IMR-90 (cell line): ENCODE measurements around the gene RALGPS1. TPM values are rescaled to one million over a fixed set of nuclear protein-coding genes. Genes with fewer than 3 reads are reported as not detected.

Experiments used
- ATAC-seq: fragments of 200-7000 bp; cut with Tn5 transposase; 2 replicates; pipeline ENCODE4 v1.9.1; 2020; ENCODE audit warnings: low read depth, mild to moderate bottlenecking, moderate library complexity
- BruUV-seq: library from RNA; stranded (reverse); fragments of 400-500 nt; replicated peaks from 2 replicates; lab custom pipeline; 2021; lab: Mats Ljungman, UMichigan
- CTCF ChIA-PET: fragments of 300-600 bp; formaldehyde crosslinking; extraction: SDS; loops from one replicate; lab custom pipeline; 2021; ENCODE audit warnings: antibody characterized with exemption; lab: Yijun Ruan, JAX
- POLR2A ChIA-PET: fragments of 300-600 bp; sonication (Branson Sonifier 250); formaldehyde crosslinking; loops from one replicate; lab custom pipeline; 2022; ENCODE audit warnings: antibody characterized with exemption; ENCODE audit not compliant: unreplicated experiment; lab: Charles Lee
- DNase-seq: peaks from one replicate; pipeline ENCODE4 v3.0.0; 2013
- H2AFZ ChIP-seq: replicated peaks from 2 replicates; pipeline ENCODE3; 2013; ENCODE audit warnings: low read length, mild to moderate bottlenecking; ENCODE audit not compliant: poor library complexity
- H2AK5ac ChIP-seq: 2 replicates; pipeline ENCODE4 v1.6.1; 2013; ENCODE audit warnings: low read depth, low read length, inconsistent platforms
- H2AK9ac ChIP-seq: replicated peaks from 2 replicates; pipeline ENCODE3; 2013; ENCODE audit warnings: mild to moderate bottlenecking, low read depth, low read length, moderate library complexity; ENCODE audit not compliant: poor library complexity
- H2BK120ac ChIP-seq: 2 replicates; pipeline ENCODE4 v1.6.1; 2013; ENCODE audit warnings: low read depth, low read length, inconsistent platforms
- H2BK15ac ChIP-seq: 3 replicates; pipeline ENCODE4 v1.6.1; 2013; ENCODE audit warnings: low read depth, low read length, inconsistent platforms
- H2BK20ac ChIP-seq: 2 replicates; pipeline ENCODE4 v1.6.1; 2013; ENCODE audit warnings: low read depth, mild to moderate bottlenecking, inconsistent platforms, low read length, moderate library complexity
- H2BK5ac ChIP-seq: 2 replicates; pipeline ENCODE4 v1.6.1; 2013; ENCODE audit warnings: mild to moderate bottlenecking, low read depth, low read length, inconsistent platforms; ENCODE audit not compliant: poor library complexity, severe bottlenecking
- H3K14ac ChIP-seq: replicated peaks from 2 replicates; pipeline ENCODE4 v1.6.1; 2013; ENCODE audit warnings: low read depth, low read length, inconsistent platforms
- H3K18ac ChIP-seq: 2 replicates; pipeline ENCODE4 v1.6.1; 2013; ENCODE audit warnings: low read depth, low read length, control low read depth
- H3K23ac ChIP-seq: 2 replicates; pipeline ENCODE4 v1.6.1; 2013; ENCODE audit warnings: low read depth, low read length, inconsistent platforms
- H3K27ac ChIP-seq: 2 replicates; pipeline ENCODE4 v1.5.1; 2013; ENCODE audit warnings: mild to moderate bottlenecking, control low read depth, low read length; ENCODE audit not compliant: insufficient read depth
- H3K27me3 ChIP-seq: 2 replicates; pipeline ENCODE4 v1.6.1; 2013; ENCODE audit warnings: low read length; ENCODE audit not compliant: control insufficient read depth, insufficient read depth
- H3K36me3 ChIP-seq: 2 replicates; pipeline ENCODE4 v1.6.1; 2013; ENCODE audit warnings: low read length, mixed read lengths; ENCODE audit not compliant: control insufficient read depth, insufficient read depth
- H3K4ac ChIP-seq: 2 replicates; pipeline ENCODE4 v1.6.1; 2013; ENCODE audit warnings: low read depth, low read length, inconsistent platforms
- H3K4me1 ChIP-seq: 2 replicates; pipeline ENCODE4 v1.6.1; 2013; ENCODE audit warnings: low read length, mixed read lengths; ENCODE audit not compliant: control insufficient read depth, insufficient read depth
- H3K4me2 ChIP-seq: 2 replicates; pipeline ENCODE4 v1.6.1; 2013; ENCODE audit warnings: low read depth, mild to moderate bottlenecking, control low read depth, low read length, moderate library complexity
- H3K4me3 ChIP-seq: 2 replicates; pipeline ENCODE4 v1.5.1; 2013; ENCODE audit warnings: low read depth, mild to moderate bottlenecking, control low read depth, low read length, moderate library complexity; ENCODE audit not compliant: insufficient read depth
- H3K56ac ChIP-seq: 2 replicates; pipeline ENCODE4 v1.6.1; 2013; ENCODE audit warnings: low read length, inconsistent platforms; ENCODE audit not compliant: insufficient read depth; ENCODE audit errors: extremely low read depth
- H3K79me1 ChIP-seq, 2 experiments: 2 replicates each; pipeline ENCODE4 v1.6.1; 2013; ENCODE audit warnings: low read length in 2 of 2, inconsistent platforms in 1 of 2, low read depth in 1 of 2
- H3K9ac ChIP-seq: 2 replicates; pipeline ENCODE4 v1.6.1; 2013; ENCODE audit warnings: low read depth, low read length, control low read depth
- H3K9me1 ChIP-seq: 2 replicates; pipeline ENCODE4 v1.6.1; 2013; ENCODE audit warnings: low read length, inconsistent platforms; ENCODE audit not compliant: insufficient read depth
- H3K9me3 ChIP-seq: 2 replicates; pipeline ENCODE4 v1.6.1; 2013; ENCODE audit warnings: low read length; ENCODE audit not compliant: control insufficient read depth, insufficient read depth
- H4K20me1 ChIP-seq: 2 replicates; pipeline ENCODE4 v1.6.1; 2013; ENCODE audit warnings: low read length, inconsistent platforms; ENCODE audit not compliant: insufficient read depth
- H4K5ac ChIP-seq: 2 replicates; pipeline ENCODE4 v1.6.1; 2013; ENCODE audit warnings: mild to moderate bottlenecking, low read depth, low read length, control low read depth
- H4K8ac ChIP-seq, 2 experiments: 2 replicates each; pipeline ENCODE4 v1.6.1; 2013; ENCODE audit warnings: low read depth in 2 of 2, low read length in 2 of 2, control low read depth in 1 of 2, inconsistent platforms in 1 of 2
- H4K91ac ChIP-seq: 2 replicates; pipeline ENCODE4 v1.6.1; 2013; ENCODE audit warnings: low read depth, low read length, inconsistent platforms; ENCODE audit not compliant: insufficient read depth
- CHD1 ChIP-seq: IDR thresholded peaks from 2 replicates; pipeline ENCODE4 v1.6.1; 2012; ENCODE audit warnings: low read depth, low read length, improper control_type of control experiment
- ELK1 ChIP-seq: fragments of 150-350 bp; IDR thresholded peaks from 2 replicates; pipeline ENCODE4 v1.6.1; 2016; ENCODE audit warnings: low read depth, mild to moderate bottlenecking, low read length, moderate library complexity, borderline replicate concordance
- MAFK ChIP-seq: IDR thresholded peaks from 2 replicates; pipeline ENCODE4 v1.6.1; 2012; ENCODE audit warnings: low read depth, low read length, improper control_type of control experiment
- MAZ ChIP-seq: IDR thresholded peaks from 2 replicates; pipeline ENCODE4 v1.6.1; 2012; ENCODE audit warnings: low read depth, mild to moderate bottlenecking, low read length, improper control_type of control experiment, moderate library complexity, borderline replicate concordance
- MXI1 ChIP-seq: IDR thresholded peaks from 2 replicates; pipeline ENCODE4 v1.6.1; 2012; ENCODE audit warnings: low read depth, mild to moderate bottlenecking, low read length, moderate library complexity, borderline replicate concordance
- POLR2A ChIP-seq: IDR thresholded peaks from 2 replicates; pipeline ENCODE4 v1.6.1; 2012; ENCODE audit warnings: mild to moderate bottlenecking, low read depth, low read length
- RCOR1 ChIP-seq: IDR thresholded peaks from 2 replicates; pipeline ENCODE4 v1.6.1; 2012; ENCODE audit warnings: mild to moderate bottlenecking, low read length, improper control_type of control experiment; ENCODE audit not compliant: insufficient replicate concordance
- SMC3 ChIP-seq: fragments of 150-350 bp; IDR thresholded peaks from 2 replicates; pipeline ENCODE4 v1.6.1; 2016; ENCODE audit warnings: low read depth, mild to moderate bottlenecking, antibody characterized with exemption, low read length, moderate library complexity
- WGBS, 2 experiments: methylation state at CpG; one replicate each; pipeline versions ENCODE4 v1.1.5 to v1.1.7; 2013; ENCODE audit warnings: missing lambda C conversion rate in 2 of 2; ENCODE audit not compliant: insufficient read length in 1 of 2; ENCODE audit errors: extremely low coverage in 2 of 2; 5-methylcytosine and 5-hydroxymethylcytosine counted together
- dilution Hi-C: fragments of 300-500 bp; cut with HindIII; formaldehyde crosslinking; loops from one replicate; pipeline ENCODE4 v1.14.3; 2018; ENCODE audit warnings: low sequenced_read_pairs; ENCODE audit not compliant: unreplicated experiment
- in situ Hi-C: fragments of 300-500 bp; cut with MboI; formaldehyde crosslinking; loops from 3 replicates; pipeline ENCODE4 v1.14.3; 2019; ENCODE audit warnings: low sequenced_read_pairs, inconsistent platforms, mixed read lengths
- intact Hi-C: fragments of 100-400 bp; cut with micrococcal nuclease; formaldehyde crosslinking; loops from 2 replicates; pipeline ENCODE4 v1.10.0; 2022
- polyA plus RNA-seq, 3 experiments: library from polyadenylated mRNA; depleted of rRNA; stranded (reverse); fragments of >200 nt; gene quantifications; 2 replicates each; pipeline ENCODE4 v1.2.3, GENCODE V29; 2012; ENCODE audit warnings: low replicate concordance in 1 of 3
- total RNA-seq: library from RNA; depleted of rRNA; stranded (reverse); fragments of >200 nt; gene quantifications from 2 replicates; pipeline ENCODE4 v1.2.3, GENCODE V29; 2012

Gene RALGPS1
- total and polyA plus RNA-seq, 2 of the 4 experiments (the other 2 are of a cell fraction): 0.90 to 2.8 TPM

GRCh38 chr9:127088724-127089615, 174.4 kb downstream of the RALGPS1 start:
- no peak overlapping the region for H3K9ac ChIP-seq
- no peak overlapping the region for H3K18ac ChIP-seq
- WGBS, 2 experiments: 90% methylated on average over 4 of the region's 27 CpGs; no CpG with 5 or more reads in 1 of the 2 experiments
- H3K9me1 ChIP-seq: no peaks in the 10 kb centered on the region
- H3K79me1 ChIP-seq: no peaks in the 10 kb centered on the region
- H2AFZ ChIP-seq: no peak overlapping the region
- ChIA-PET CTCF (interaction anchor here (0.9 kb wide), 1 partner anchor 14 kb away, joined by 3 read pairs; no protein-coding TSS in a partner anchor), POLR2A (interaction anchor here (0.5 to 0.6 kb wide), 2 partner anchors 105 to 110 kb away, joined by 3 read pairs; no protein-coding TSS in a partner anchor)
- in situ Hi-C loops (no loop called here), intact Hi-C loops (no loop called here), dilution Hi-C loops (no loop called here)
- H2BK20ac ChIP-seq: no peak overlapping the region
- H3K27ac ChIP-seq: no peak overlapping the region
- H3K56ac ChIP-seq: no peak overlapping the region
- no peaks in the 10 kb centered on the region for H4K20me1 ChIP-seq
- no peak overlapping the region for H3K4ac ChIP-seq
- no peak overlapping the region for H4K8ac ChIP-seq
- H2AK5ac ChIP-seq: no peak overlapping the region
- no peaks in the 10 kb centered on the region for H3K27me3 ChIP-seq
- DNase-seq (no peak), ATAC-seq (no peak)
- H2AK9ac ChIP-seq: peak overlapping the region; percentile 75
- no peaks in the 10 kb centered on the region for H3K4me1 ChIP-seq
- H4K91ac ChIP-seq: no peak overlapping the region
- no peak overlapping the region for H3K4me3 ChIP-seq
- TF ChIP-seq CHD1 (no peak), MAFK (no peak), MAZ (no peak), POLR2A (no peak), MXI1 (no peak), SMC3 (no peak), ELK1 (no peak), RCOR1 (no peak)
- no peaks in the 10 kb centered on the region for H3K9me3 ChIP-seq
- no peak overlapping the region for H3K4me2 ChIP-seq
- H2BK15ac ChIP-seq: no peak overlapping the region
- no peak overlapping the region for H4K5ac ChIP-seq
- peaks cover 58% of the 10 kb centered on the region for H3K36me3 ChIP-seq
- H3K14ac ChIP-seq: no peak overlapping the region
- no peak overlapping the region for H2BK5ac ChIP-seq
- BruUV-seq: no TSS peak
- no peak overlapping the region for H2BK120ac ChIP-seq
- H3K23ac ChIP-seq: no peak overlapping the region
